CD4-positive, alpha-beta T cell treated with Interferon alpha-2 for 1 hour (primary cell): ENCODE results near the gene COL13A1.

Experiments used
- DNase-seq, 2 donors: peaks; one replicate each; pipeline ENCODE4 v3.0.0-alpha.2; 2020 to 2022

The COL13A1 gene

GRCh38 chr10:69792341-69792740, 9.4 kb upstream of the COL13A1 start:
- no peak for DNase-seq

- no peak for DNase-seq
These were observed 7.0 kb upstream of the COL13A1 start for GRCh38 chr10:69794673-69795072.

- DNase-seq = no peak
These were observed 6.3 kb upstream of the COL13A1 start for GRCh38 chr10:69795242-69795934.

- DNase-seq = no peak
These were observed 3.7 kb upstream of the COL13A1 start for GRCh38 chr10:69797959-69798358.

- DNase-seq = no peak
These were observed 1.6 kb upstream of the COL13A1 start for GRCh38 chr10:69800109-69800508.

GRCh38 chr10:69800665-69801064, 1.0 kb upstream of the COL13A1 start:
- DNase-seq = no peak

- no peak for DNase-seq
These were observed 642 bp upstream of the COL13A1 start for GRCh38 chr10:69801094-69801433.

GRCh38 chr10:69802424-69803161, 887 bp downstream of the COL13A1 start:
- no peak for DNase-seq

- DNase-seq = no peak
These were observed 2.1 kb downstream of the COL13A1 start for GRCh38 chr10:69803809-69804208.

GRCh38 chr10:69804775-69805174, 3.1 kb downstream of the COL13A1 start:
- no peak for DNase-seq

GRCh38 chr10:69807122-69807521, 5.4 kb downstream of the COL13A1 start:
- DNase-seq = no peak

GRCh38 chr10:69807696-69808095, 6.0 kb downstream of the COL13A1 start:
- no peak for DNase-seq

- no peak for DNase-seq
These were observed 7.6 kb downstream of the COL13A1 start for GRCh38 chr10:69809318-69809717.

- DNase-seq = no peak
These were observed 8.4 kb downstream of the COL13A1 start for GRCh38 chr10:69810097-69810496.

- no peak for DNase-seq
These were observed 9.1 kb downstream of the COL13A1 start for GRCh38 chr10:69810675-69811397.

GRCh38 chr10:69813632-69814031, 11.9 kb downstream of the COL13A1 start:
- no peak for DNase-seq

- DNase-seq = no peak
These were observed 12.5 kb downstream of the COL13A1 start for GRCh38 chr10:69814251-69814650.

GRCh38 chr10:69815104-69815503, 13.4 kb downstream of the COL13A1 start:
- no peak for DNase-seq

GRCh38 chr10:69816521-69816920, 14.8 kb downstream of the COL13A1 start:
- DNase-seq = no peak

- no peak for DNase-seq
These were observed 15.4 kb downstream of the COL13A1 start for GRCh38 chr10:69817078-69817581.

GRCh38 chr10:69818676-69819239, 17.1 kb downstream of the COL13A1 start:
- no peak for DNase-seq

GRCh38 chr10:69819716-69820506, 18.2 kb downstream of the COL13A1 start:
- DNase-seq = no peak

- no peak for DNase-seq
These were observed 19.1 kb downstream of the COL13A1 start for GRCh38 chr10:69820817-69821216.
